HCT116 (cell line): ENCODE results near the gene MYO5C. TPM values are rescaled to one million over a fixed set of nuclear protein-coding genes. Genes with fewer than 3 reads are reported as not detected.

Experiments used
- ATAC-seq: fragments of 200-7000 bp; cut with Tn5 transposase; 2 replicates; pipeline ENCODE4 v1.9.1; 2020; ENCODE audit warnings: mild to moderate bottlenecking, moderate library complexity
- BruUV-seq: library from RNA; stranded (reverse); fragments of 400-500 nt; replicated peaks from 2 replicates; lab custom pipeline; 2021; lab: Mats Ljungman, UMichigan
- CTCF ChIA-PET: fragments of 300-600 bp; sonication (Branson Sonifier 250); formaldehyde crosslinking; loops from one replicate; lab custom pipeline; 2021; ENCODE audit warnings: antibody characterized with exemption; lab: Charles Lee
- POLR2A ChIA-PET: fragments of 300-600, 350-600 bp; sonication (Branson Sonifier 250); formaldehyde crosslinking; loops from one replicate; lab custom pipeline; 2021; ENCODE audit warnings: antibody characterized with exemption; lab: Charles Lee
- RAD21 ChIA-PET, 2 experiments: fragments of 300-600 bp; sonication (Branson Sonifier 250); formaldehyde crosslinking; loops; one replicate each; lab custom pipeline; 2023; ENCODE audit warnings: low total read pairs in 2 of 2; ENCODE audit not compliant: uncharacterized antibody in 2 of 2, unreplicated experiment in 2 of 2, low non-redundant PET in 1 of 2; lab: Charles Lee
- DNase-seq: peaks from one replicate; pipeline ENCODE4 v3.0.0-alpha.2; 2010; ENCODE audit warnings: low read depth, low spot score
- H2AFZ ChIP-seq: fragments of 200-600 bp; shearing (Covaris generic), sonication (generic); 2 replicates; pipeline ENCODE4 v1.6.1; 2017; ENCODE audit warnings: low read depth, mixed run types, mixed read lengths, antibody characterized with exemption, low read length; ENCODE audit not compliant: poor library complexity, severe bottlenecking
- H3K27ac ChIP-seq: 2 replicates; pipeline ENCODE4 v1.5.1; 2012; ENCODE audit warnings: low read depth, low read length
- H3K27me3 ChIP-seq: fragments of 200-600 bp; sonication (generic); 2 replicates; pipeline ENCODE4 v1.6.1; 2016; ENCODE audit warnings: mixed run types, low read length, mixed read lengths; ENCODE audit not compliant: insufficient read depth
- H3K36me3 ChIP-seq, 2 experiments: fragments of 200-500 bp in 1 of 2; fragments of 200-600 bp in 1 of 2; sonication (Bioruptor generic) in 1 of 2; sonication (generic) in 1 of 2; 2 replicates each; pipeline versions ENCODE4 v1.5.1 to v1.6.1; 2014 to 2016; ENCODE audit warnings: low read length in 2 of 2, inconsistent platforms in 1 of 2, mixed read lengths in 1 of 2, mixed run types in 1 of 2; ENCODE audit not compliant: insufficient read depth in 2 of 2, control insufficient read depth in 1 of 2
- H3K4me1 ChIP-seq, 2 experiments: fragments of 200-600 bp in 1 of 2; sonication (generic) in 1 of 2; 2 replicates each; pipeline versions ENCODE4 v1.5.1 to v1.6.1; 2012 to 2017; ENCODE audit warnings: low read length in 2 of 2, inconsistent platforms in 1 of 2, mild to moderate bottlenecking in 1 of 2, mixed read lengths in 1 of 2, mixed run types in 1 of 2, moderate library complexity in 1 of 2; ENCODE audit not compliant: insufficient read depth in 2 of 2, control insufficient read depth in 1 of 2
- H3K4me2 ChIP-seq: fragments of 200-600 bp; sonication (generic); 2 replicates; pipeline ENCODE4 v1.6.1; 2017; ENCODE audit warnings: mixed run types, low read length, mixed read lengths
- H3K4me3 ChIP-seq, 2 experiments: fragments of 200-600 bp in 1 of 2; sonication (generic) in 1 of 2; replicated peaks in 1 of 2; 2 replicates each; pipeline ENCODE4 v1.5.1; 2011 to 2016; ENCODE audit warnings: low read length in 2 of 2, control low read depth in 1 of 2, low read depth in 1 of 2, mild to moderate bottlenecking in 1 of 2, mixed read lengths in 1 of 2, mixed run types in 1 of 2
- H3K79me2 ChIP-seq: fragments of 200-600 bp; sonication (generic); 2 replicates; pipeline ENCODE4 v1.6.1; 2017; ENCODE audit warnings: mild to moderate bottlenecking, mixed run types, low read length, moderate library complexity, mixed read lengths; ENCODE audit not compliant: insufficient read depth
- H3K9ac ChIP-seq: fragments of 200-600 bp; sonication (generic); 2 replicates; pipeline ENCODE4 v1.6.1; 2016; ENCODE audit warnings: low read length, mixed read lengths
- H3K9me2 ChIP-seq: fragments of 200-600 bp; sonication (generic), shearing (Covaris generic); 2 replicates; pipeline ENCODE4 v1.6.1; 2017; ENCODE audit warnings: mixed run types, mild to moderate bottlenecking, moderate library complexity; ENCODE audit not compliant: insufficient read depth
- H3K9me3 ChIP-seq, 2 experiments: fragments of 200-500 bp in 1 of 2; fragments of 200-600 bp in 1 of 2; sonication (Bioruptor generic) in 1 of 2; sonication (generic) in 1 of 2; 2 replicates each; pipeline ENCODE4 v1.6.1; 2014 to 2017; ENCODE audit warnings: low read length in 2 of 2, mixed read lengths in 2 of 2, inconsistent platforms in 1 of 2, low read depth in 1 of 2, mild to moderate bottlenecking in 1 of 2, mixed run types in 1 of 2, moderate library complexity in 1 of 2; ENCODE audit not compliant: control insufficient read depth in 1 of 2, insufficient read depth in 1 of 2
- H4K20me1 ChIP-seq: fragments of 200-600 bp; sonication (generic), shearing (Covaris generic); 2 replicates; pipeline ENCODE4 v1.6.1; 2017; ENCODE audit warnings: mixed run types, mild to moderate bottlenecking, moderate library complexity; ENCODE audit not compliant: insufficient read depth
- CBX3 ChIP-seq: IDR thresholded peaks from 2 replicates; pipeline ENCODE4 v1.6.1; 2012; ENCODE audit warnings: low read depth
- CEBPB ChIP-seq: IDR thresholded peaks from 2 replicates; pipeline ENCODE4 v1.6.1; 2012; ENCODE audit warnings: low read depth
- CTCF ChIP-seq, 3 experiments: fragments of 200-600 bp in 1 of 3; sonication (generic) in 1 of 3; IDR thresholded peaks in 2 of 3; conservative IDR thresholded peaks in 1 of 3; 2 replicates each; pipeline ENCODE4 v1.5.1; 2012 to 2017; ENCODE audit warnings: low read depth in 2 of 3, low read length in 2 of 3, antibody characterized with exemption in 1 of 3, borderline replicate concordance in 1 of 3, control low read depth in 1 of 3, mild to moderate bottlenecking in 1 of 3, mixed read lengths in 1 of 3, mixed run types in 1 of 3, moderate library complexity in 1 of 3; ENCODE audit not compliant: insufficient read depth in 1 of 3
- EZH2 ChIP-seq: fragments of 200-600 bp; sonication (generic); IDR thresholded peaks from 2 replicates; pipeline ENCODE4 v1.6.1; 2017; ENCODE audit warnings: antibody characterized with exemption, mixed run types
- EZH2phosphoT487 ChIP-seq: fragments of 200-600 bp; IDR thresholded peaks from 2 replicates; pipeline ENCODE4 v1.6.1; 2018; ENCODE audit warnings: antibody characterized with exemption, borderline replicate concordance
- FOSL1 ChIP-seq: IDR thresholded peaks from 2 replicates; pipeline ENCODE4 v1.6.1; 2012; ENCODE audit warnings: low read depth
- JUND ChIP-seq: IDR thresholded peaks from 2 replicates; pipeline ENCODE4 v1.6.1; 2012
- SP1 ChIP-seq: IDR thresholded peaks from 2 replicates; pipeline ENCODE4 v1.6.1; 2012; ENCODE audit warnings: low read depth
- ZBTB33 ChIP-seq: IDR thresholded peaks from 2 replicates; pipeline ENCODE4 v1.6.1; 2011; ENCODE audit warnings: mild to moderate bottlenecking, low read length, moderate library complexity; ENCODE audit not compliant: insufficient replicate concordance; ENCODE audit errors: extremely low read depth
- intact Hi-C: fragments of 100-400 bp; cut with micrococcal nuclease; formaldehyde crosslinking; loops from 2 replicates; pipeline ENCODE4 v1.10.0; 2022
- total RNA-seq: library from RNA; stranded (reverse); gene quantifications from one replicate; pipeline ENCODE4 v1.2.1, GENCODE V29; 2021; ENCODE audit not compliant: unreplicated experiment

Gene MYO5C
- total RNA-seq, 1 experiment from 2014 or later, result 34.0 TPM

- RAD21 ChIA-PET, result interaction anchor here in 1 of 2 experiments (1.3 kb wide), 1 partner anchor 480 kb away, joined by 5 read pairs; no protein-coding TSS in a partner anchor
Observed at GRCh38 chr15:52255935-52256334, 39.7 kb downstream of the MYO5C start.

GRCh38 chr15:52255008-52255407, 40.6 kb downstream of the MYO5C start:
- Histone ChIP-seq H2AFZ (no peak overlapping the region), H3K36me3 (peaks cover 10 to 14% of the 10 kb centered on the region in 2 experiments), H3K79me2 (no peaks in the 10 kb centered on the region), H3K4me3 (no peak overlapping the region), H3K9ac (no peak overlapping the region), H3K9me3 (no peaks in the 10 kb centered on the region), H3K4me2 (peak overlapping the region; percentile 8), H4K20me1 (no peaks in the 10 kb centered on the region), H3K4me1 (peaks cover 16 to 54% of the 10 kb centered on the region in 2 experiments), H3K27me3 (no peaks in the 10 kb centered on the region), H3K27ac (no peak overlapping the region), H3K9me2 (no peaks in the 10 kb centered on the region)
- POLR2A ChIA-PET, result no interaction called here
- ATAC-seq, result no peak
- RAD21 ChIA-PET, result no interaction called here
- BruUV-seq, result no TSS peak
- TF ChIP-seq SP1 (peak; percentile 37; the same call in 1 of the 2 replicates), CEBPB (no peak), ZBTB33 (no peak), CBX3 (no peak), CTCF (IDR thresholded peaks at IDR 0.05 in 2 of 3, conservative IDR thresholded peaks at IDR 0.05 in 1 of 3; ENCODE audit: borderline replicate concordance in 1 of 3, insufficient read depth in 1 of 3, low read depth in 2 of 3, low read length in 2 of 3) (no peak), FOSL1 (peak; percentile 79), JUND (peak; percentile 68)
- CTCF ChIA-PET, result interaction anchor here (1.2 to 8.3 kb wide), 5 partner anchors 26 to 480 kb away, joined by 3 to 72 read pairs (median 3); no protein-coding TSS in a partner anchor
- no peak for DNase-seq
- intact Hi-C loops, result loop anchor here (5.0 to 10.0 kb wide), 2 partner anchors 42 to 310 kb away; partner anchors contain the start of genes ARPP19 and MYO5C

More at GRCh38 chr15:52255935-52256334, 39.7 kb downstream of the MYO5C start:
- TF ChIP-seq CBX3 (no peak), EZH2 (no peak), EZH2phosphoT487 (no peak), CEBPB (no peak), ZBTB33 (no peak)
- Histone ChIP-seq H3K4me1 (peaks cover 13 to 46% of the 10 kb centered on the region in 2 experiments), H3K36me3 (peaks cover 12 to 17% of the 10 kb centered on the region in 2 experiments), H4K20me1 (no peaks in the 10 kb centered on the region), H3K27me3 (no peaks in the 10 kb centered on the region), H3K9me3 (no peaks in the 10 kb centered on the region), H3K4me3 (no peak overlapping the region), H3K9ac (no peak overlapping the region), H3K27ac (no peak overlapping the region), H3K79me2 (no peaks in the 10 kb centered on the region), H3K9me2 (no peaks in the 10 kb centered on the region), H3K4me2 (no peak overlapping the region), H2AFZ (no peak overlapping the region)
- BruUV-seq, result no TSS peak
- intact Hi-C loops, result loop anchor here (1.0 to 10.0 kb wide), 5 partner anchors 41 to 479 kb away; partner anchors contain the start of genes ARPP19, ATOSA and MYO5C
- POLR2A ChIA-PET, result no interaction called here
- no peak for DNase-seq
- no peak for ATAC-seq
- CTCF ChIA-PET, result interaction anchor here (0.8 to 8.3 kb wide), 6 partner anchors 19 to 479 kb away, joined by 3 to 72 read pairs (median 3); no protein-coding TSS in a partner anchor
